Raji (cell line): ENCODE measurements around the gene RELB.
A peak's percentile ranks its signal among the peaks of the same experiment; 100 is the strongest.

Experiments used
- POLR2A ChIP-seq: IDR thresholded peaks from 2 replicates; pipeline ENCODE4 v1.6.1; 2011; ENCODE audit warnings: low read depth, low read length, control low read depth; ENCODE audit not compliant: insufficient read depth

RELB gene

DNA sequence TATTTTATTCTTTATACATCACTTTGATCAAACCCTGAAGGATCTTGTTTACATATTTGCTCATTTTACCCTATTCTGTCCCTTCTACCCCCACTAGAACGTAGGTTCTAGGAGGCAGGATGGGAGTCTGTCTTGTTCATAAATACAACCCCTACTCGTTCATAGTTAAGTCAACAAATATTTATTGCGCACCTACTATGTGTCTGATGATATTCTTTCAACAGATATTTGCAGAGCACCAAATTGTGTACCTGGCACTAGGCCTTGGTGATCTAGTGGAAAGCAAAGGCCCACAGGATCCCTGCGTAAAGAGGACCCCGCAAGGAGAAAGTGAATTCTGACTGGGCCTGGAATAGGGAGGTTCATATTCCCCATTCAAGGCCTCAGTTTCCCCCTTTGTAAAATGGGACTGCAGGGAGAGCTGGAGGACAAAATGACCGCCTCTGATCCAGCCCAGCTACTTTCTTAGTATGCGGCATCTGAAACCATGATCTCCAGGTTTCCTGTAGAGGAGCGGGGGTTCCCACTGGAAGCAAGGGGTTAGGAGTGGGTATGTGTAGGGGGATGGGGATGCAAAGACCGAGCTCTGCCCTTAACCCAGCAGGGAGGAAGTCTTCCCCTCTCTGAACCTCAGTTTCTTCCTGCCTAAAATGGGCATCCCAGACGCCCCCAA lies 77.3 kb downstream of the RELB start:
- TF ChIP-seq POLR2A, result no peak

DNA sequence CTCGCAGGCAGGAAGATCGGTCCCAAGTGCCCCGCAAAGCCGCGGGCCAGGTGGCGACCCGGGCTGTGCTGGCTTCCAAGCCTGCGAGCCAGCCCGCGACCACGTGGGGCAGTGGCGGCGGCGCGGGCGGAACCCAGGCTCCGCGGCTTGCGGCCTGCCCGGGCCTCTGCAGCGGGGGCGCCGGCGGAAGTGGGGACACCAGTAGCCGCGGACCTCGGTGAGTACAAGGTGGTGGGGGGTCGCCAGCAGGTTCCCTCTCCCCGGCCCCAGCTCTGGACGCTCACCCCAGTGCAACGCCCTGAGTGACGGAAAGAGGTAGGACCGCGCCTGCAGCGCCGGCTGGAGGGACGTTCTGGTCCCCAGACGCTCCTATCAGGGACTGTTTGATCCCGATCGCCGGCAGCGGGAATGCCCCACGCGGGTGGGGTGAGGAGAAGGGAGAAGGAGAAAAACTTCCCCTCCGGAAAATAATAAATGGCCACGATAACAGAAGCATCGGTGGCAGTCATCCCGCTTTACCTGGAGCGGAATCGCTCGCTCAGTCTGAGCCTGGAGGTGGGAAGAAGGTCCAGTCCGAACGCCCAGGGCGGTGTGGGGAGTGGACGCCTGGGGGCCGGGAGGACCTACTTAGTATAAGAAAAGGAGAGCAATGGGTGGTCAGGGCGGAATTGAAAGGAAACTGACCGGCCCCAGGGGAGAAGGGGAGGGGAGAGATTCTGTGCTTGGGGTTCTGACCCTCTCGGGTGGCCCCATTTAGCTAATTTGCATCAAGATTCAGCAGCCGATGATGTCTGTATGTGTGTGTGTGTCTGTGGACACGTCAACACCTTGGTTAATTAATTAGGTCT lies 78.0 kb downstream of the RELB start, which contains the start of gene GEMIN7:
Gene GEMIN7, plus strand, starts transcription at position 198 of the 848 bp plus-strand sequence. CDS start 10,855 bp downstream, outside the sequence.
- peak; percentile 76 for TF ChIP-seq POLR2A

DNA sequence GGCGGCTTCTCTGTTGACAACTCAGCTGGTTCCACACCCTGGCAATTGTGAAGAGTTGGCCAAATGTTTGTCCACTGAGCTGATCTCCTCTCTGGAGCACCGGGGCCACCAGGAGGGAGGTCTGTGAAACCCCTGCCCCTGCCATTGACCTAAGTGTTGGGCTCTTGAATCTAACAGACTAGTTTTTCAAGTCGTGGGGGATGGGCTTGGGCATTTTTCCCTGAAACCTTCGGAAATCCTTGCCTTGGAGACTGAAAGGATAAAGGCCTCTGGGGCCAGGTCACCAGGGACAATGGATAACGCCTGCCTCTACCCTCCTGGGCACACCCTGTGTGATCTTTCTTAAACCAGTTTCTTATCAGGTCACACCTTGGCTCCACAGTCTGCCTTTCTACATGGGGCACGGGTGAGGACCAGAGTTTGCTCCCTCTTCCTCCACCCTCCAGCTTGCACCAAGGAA lies 78.7 kb downstream of the RELB start:
- no peak for TF ChIP-seq POLR2A

DNA sequence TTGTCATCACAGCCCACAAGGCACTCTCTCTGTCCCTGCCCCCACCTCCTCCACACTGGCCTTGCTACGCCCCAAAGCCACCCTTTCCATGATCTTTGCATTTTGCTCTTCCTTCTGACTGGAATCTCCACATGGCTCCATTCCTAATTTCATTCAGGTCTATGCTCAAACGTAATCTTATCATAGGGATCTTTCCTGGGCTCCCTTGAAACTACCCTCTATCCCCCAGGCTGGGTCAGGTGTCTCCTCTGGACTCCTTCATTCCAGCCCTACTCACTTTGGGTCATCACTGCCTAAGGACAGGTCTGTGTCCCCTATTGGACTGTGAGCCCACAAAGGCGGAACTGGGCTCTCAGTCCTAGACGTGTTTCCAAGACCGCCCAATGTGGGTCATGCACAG lies 80.9 kb downstream of the RELB start:
- no peak for TF ChIP-seq POLR2A

DNA sequence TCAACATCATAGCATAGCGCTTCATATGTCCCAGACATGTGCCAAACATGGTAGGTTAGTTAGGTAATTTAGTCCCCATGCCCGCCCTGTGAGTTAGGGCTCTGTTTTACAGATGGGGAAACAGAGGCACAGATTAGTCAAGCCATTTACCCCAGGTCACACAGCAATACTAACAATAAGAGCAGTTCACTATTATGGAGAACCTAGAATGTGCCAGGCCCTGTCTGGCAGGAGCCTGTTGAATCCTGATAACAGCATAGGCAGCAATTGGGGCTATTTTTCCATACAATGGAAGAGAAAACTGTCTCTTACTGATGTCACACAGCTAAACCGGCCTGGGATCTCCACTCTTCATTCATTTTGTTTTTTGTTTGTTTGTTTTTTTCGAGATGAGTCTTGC lies 85.2 kb downstream of the RELB start:
- TF ChIP-seq POLR2A, result no peak

DNA sequence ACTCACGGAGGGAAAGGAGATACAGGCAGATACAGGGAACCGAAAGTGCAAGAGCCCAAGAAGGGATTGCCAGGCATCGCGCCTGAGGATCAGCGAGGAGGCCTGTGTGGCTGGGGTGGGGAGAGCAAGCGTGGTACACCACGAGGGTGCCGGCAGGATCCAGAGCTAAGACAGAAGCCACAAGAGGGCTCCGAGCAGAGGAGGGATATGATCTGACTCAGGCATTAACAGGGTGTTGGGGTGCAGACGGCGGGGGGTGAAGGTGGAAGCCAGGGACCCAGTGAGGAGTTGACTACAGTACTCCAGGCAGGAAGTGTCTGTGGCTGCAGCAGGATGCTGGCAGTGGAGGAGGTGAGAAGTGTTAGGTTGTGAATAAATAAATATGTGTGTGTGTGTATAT lies 86.3 kb downstream of the RELB start:
- no peak for TF ChIP-seq POLR2A
